HL-60 (cell line): ENCODE results near the gene DHRS7B.

ENCODE experiments used
- DNase-seq, 2 experiments: peaks; one replicate each; pipeline ENCODE4 v3.0.0-alpha.2; 2010 to 2020; ENCODE audit warnings: low read depth in 1 of 2, low spot score in 1 of 2
- H3K27ac ChIP-seq: fragments of 250-450 bp; sonication (Bioruptor Pico); replicated peaks from 2 replicates; pipeline ENCODE4 v1.5.1; 2020; ENCODE audit warnings: mild to moderate bottlenecking, moderate library complexity
- H3K27me3 ChIP-seq: fragments of 250-450 bp; sonication (Bioruptor Pico); 2 replicates; pipeline ENCODE4 v1.5.1; 2021; ENCODE audit warnings: mild to moderate bottlenecking, moderate library complexity; ENCODE audit not compliant: insufficient read depth, poor library complexity, severe bottlenecking
- H3K4me3 ChIP-seq: replicated peaks from 2 replicates; pipeline ENCODE4 v1.5.1; 2011; ENCODE audit warnings: mild to moderate bottlenecking, control low read depth, low read length; ENCODE audit not compliant: insufficient read depth
- CTCF ChIP-seq: IDR thresholded peaks from one replicate; pipeline ENCODE4 v1.5.1; 2011; ENCODE audit warnings: low read length, control low read depth, inconsistent platforms; ENCODE audit not compliant: insufficient read depth
- GABPA ChIP-seq: IDR thresholded peaks from 2 replicates; pipeline ENCODE4 v1.6.1; 2012; ENCODE audit warnings: low read depth
- POLR2AphosphoS5 ChIP-seq: IDR thresholded peaks from 2 replicates; pipeline ENCODE4 v1.6.1; 2012; ENCODE audit warnings: low read depth
- SPI1 ChIP-seq: IDR thresholded peaks from 2 replicates; pipeline ENCODE4 v1.6.1; 2012; ENCODE audit warnings: low read depth, mild to moderate bottlenecking, borderline replicate concordance
- TF ChIP-seq, protein P1 (sequence below): IDR thresholded peaks from 2 replicates; pipeline ENCODE4 v1.6.1; 2012; ENCODE audit warnings: low read depth; ENCODE audit not compliant: insufficient replicate concordance

DHRS7B gene

DNA sequence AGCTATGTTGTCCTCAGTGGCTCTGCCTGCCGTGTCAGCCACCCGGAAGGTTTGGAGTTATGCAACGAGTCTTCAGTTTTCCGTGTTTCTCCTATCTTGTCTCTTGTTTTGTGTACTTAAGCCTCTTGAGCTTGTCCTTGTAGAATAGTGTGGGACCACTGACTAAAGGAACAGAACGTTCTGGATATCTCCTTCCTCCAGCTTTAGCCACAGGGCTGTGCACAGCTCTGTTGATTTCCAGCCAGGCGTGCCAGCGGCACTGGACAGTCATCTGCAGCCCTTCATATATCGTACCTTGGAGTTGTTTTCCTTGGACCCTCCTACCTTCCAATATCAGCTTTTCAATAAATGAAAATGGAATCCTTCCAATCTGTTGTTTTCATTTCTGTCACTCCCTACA is 47.4 kb downstream of the DHRS7B start:
- DNase-seq: no peak
- Histone ChIP-seq H3K4me3 (no peak overlapping the region), H3K27me3 (no peaks in the 10 kb centered on the region), H3K27ac (no peak overlapping the region)
- TF ChIP-seq CTCF (no peak), GABPA (no peak), SPI1 (no peak), POLR2AphosphoS5 (no peak)
- TF ChIP-seq, protein P1, sequence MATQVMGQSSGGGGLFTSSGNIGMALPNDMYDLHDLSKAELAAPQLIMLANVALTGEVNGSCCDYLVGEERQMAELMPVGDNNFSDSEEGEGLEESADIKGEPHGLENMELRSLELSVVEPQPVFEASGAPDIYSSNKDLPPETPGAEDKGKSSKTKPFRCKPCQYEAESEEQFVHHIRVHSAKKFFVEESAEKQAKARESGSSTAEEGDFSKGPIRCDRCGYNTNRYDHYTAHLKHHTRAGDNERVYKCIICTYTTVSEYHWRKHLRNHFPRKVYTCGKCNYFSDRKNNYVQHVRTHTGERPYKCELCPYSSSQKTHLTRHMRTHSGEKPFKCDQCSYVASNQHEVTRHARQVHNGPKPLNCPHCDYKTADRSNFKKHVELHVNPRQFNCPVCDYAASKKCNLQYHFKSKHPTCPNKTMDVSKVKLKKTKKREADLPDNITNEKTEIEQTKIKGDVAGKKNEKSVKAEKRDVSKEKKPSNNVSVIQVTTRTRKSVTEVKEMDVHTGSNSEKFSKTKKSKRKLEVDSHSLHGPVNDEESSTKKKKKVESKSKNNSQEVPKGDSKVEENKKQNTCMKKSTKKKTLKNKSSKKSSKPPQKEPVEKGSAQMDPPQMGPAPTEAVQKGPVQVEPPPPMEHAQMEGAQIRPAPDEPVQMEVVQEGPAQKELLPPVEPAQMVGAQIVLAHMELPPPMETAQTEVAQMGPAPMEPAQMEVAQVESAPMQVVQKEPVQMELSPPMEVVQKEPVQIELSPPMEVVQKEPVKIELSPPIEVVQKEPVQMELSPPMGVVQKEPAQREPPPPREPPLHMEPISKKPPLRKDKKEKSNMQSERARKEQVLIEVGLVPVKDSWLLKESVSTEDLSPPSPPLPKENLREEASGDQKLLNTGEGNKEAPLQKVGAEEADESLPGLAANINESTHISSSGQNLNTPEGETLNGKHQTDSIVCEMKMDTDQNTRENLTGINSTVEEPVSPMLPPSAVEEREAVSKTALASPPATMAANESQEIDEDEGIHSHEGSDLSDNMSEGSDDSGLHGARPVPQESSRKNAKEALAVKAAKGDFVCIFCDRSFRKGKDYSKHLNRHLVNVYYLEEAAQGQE: no peak

GRCh38 chr17:21174713-21175112 is 47.9 kb downstream of the DHRS7B start:
- no peak for TF ChIP-seq POLR2AphosphoS5
- Histone ChIP-seq H3K27me3 (no peaks in the 10 kb centered on the region), H3K4me3 (no peak overlapping the region), H3K27ac (no peak overlapping the region)
- no peak for DNase-seq

DNA sequence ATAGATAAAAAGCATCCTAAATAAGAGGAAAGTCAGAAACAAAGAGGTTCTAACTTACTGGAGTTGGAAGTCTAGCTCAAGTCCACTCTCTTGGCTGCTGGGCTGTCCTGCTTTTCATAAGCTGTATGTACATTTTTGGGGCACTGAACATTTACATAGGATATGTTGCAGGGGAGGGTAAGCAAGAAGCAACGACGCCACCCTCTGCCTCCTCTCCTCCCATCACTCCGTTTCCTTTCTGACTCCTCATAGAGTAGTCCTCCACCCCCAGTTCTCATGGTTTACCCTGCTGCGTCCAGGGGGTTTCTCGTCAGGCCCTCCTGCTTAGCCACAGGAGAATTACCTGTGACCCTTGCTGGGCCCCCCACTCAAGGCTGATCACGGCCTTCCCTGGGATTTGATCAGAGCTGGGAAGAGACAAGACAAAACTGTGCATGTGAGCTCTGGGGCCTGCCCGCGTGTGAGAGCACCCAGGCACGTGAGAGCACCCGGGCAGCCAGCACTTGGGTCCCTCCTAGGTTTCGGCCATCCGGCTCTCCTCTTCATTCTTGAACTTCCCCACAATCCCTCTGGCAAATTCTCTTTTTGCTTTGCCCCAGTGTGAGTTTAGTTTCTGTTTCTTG is 50.1 kb downstream of the DHRS7B start:
- no peak for DNase-seq
- H3K27me3 ChIP-seq: no peaks in the 10 kb centered on the region
- TF ChIP-seq POLR2AphosphoS5 (no peak), CTCF (no peak), SPI1 (no peak), GABPA (no peak)
- TF ChIP-seq, protein P1: no peak
- no peak overlapping the region for H3K27ac ChIP-seq
- no peak overlapping the region for H3K4me3 ChIP-seq

DNA sequence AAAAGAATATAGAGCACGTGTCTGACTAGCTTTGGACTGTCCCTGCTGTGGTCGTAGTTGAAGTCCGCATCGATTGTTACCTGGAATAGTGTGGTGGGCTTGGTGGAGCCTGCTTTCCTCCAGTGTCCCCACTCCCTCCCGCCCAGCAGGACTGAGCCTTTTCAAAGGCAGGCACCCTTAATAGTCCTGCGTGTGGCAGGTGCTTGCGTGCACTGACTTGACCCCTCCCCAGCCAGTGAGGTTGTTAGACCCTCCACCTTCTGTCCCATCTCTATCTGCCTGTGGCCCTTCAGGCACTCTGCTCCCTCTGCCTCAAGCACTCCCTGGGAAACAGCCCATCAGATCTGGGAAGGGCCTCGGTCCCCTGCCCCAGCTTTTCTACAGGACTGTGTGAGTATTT is 50.6 kb downstream of the DHRS7B start:
- Histone ChIP-seq H3K27ac (no peak overlapping the region), H3K4me3 (no peak overlapping the region), H3K27me3 (no peaks in the 10 kb centered on the region)
- TF ChIP-seq POLR2AphosphoS5 (no peak), GABPA (no peak), SPI1 (no peak), CTCF (no peak)
- TF ChIP-seq, protein P1: no peak
- DNase-seq: no peak
